Regular cardiac myocyte (primary cell): Measurements from ENCODE around the gene KLHDC4. TPM values are rescaled to one million over a fixed set of nuclear protein-coding genes. Genes with fewer than 3 reads are reported as not detected.

Source experiments
- total RNA-seq: library from RNA; depleted of rRNA; stranded (reverse); fragments of >200 nt; gene quantifications from 2 replicates; pipeline ENCODE4 v1.2.3, GENCODE V29; 2014

KLHDC4 gene
- total RNA-seq = 23.6 and 23.7 TPM in 2 replicates

DNA sequence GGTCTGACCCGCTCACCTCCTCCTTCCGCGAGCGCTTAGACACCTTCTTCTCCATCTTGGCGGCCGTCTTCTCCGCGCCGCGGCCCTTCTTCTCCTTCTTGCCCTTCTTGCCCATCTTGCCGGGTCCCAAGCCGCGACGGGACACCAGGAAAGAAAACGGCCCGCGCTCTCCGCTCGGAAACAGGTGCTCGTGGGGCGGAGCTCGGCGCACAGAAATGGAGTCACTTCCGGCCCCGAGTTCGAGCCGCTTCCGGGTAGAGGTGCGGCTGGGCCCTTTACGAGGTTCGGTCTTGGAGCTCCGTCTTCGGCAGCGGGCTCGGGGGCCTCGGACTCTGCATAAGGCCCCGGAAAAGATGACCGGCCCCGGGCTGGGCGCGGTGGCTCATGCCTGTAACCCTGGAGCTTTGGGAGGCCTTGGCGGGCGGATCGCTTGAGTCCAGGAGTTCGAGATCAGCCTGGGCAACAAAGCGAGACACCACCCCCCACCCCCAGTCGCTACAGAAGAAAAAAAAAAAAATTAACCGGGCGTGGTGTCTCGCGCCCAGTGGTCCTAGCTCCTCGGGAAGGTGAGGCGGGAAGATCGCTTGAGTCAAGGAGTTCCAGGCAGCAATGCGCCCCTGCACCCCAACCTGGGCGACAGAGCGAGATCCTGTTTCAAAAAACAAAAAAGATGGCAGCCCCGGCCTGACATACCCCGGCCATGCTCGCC, at the start of gene KLHDC4:
TSS of gene KLHDC4 (minus strand) at position 211 of the 709 bp plus-strand sequence. CDS start at position 115, 96 bp downstream.

Other genes starting within 250 kb of the KLHDC4 start
- under 0.01 TPM in 1 of 2 replicates, not detected in the other for gene JPH3, start 163.5 kb downstream of the KLHDC4 start, total RNA-seq
- 5.9 and 23.4 TPM in 2 replicates for gene SLC7A5, start 103.5 kb upstream of the KLHDC4 start, total RNA-seq
- not detected in 2 replicates for gene CA5A, start 170.5 kb upstream of the KLHDC4 start, total RNA-seq
- 30.9 and 38.9 TPM in 2 replicates for gene BANP, start 185.4 kb upstream of the KLHDC4 start, total RNA-seq